Liver (tissue), 3 donors: ENCODE measurements around the gene LRATD1.

Experiments used
- CTCF ChIP-seq: fragments of 150-350 bp; IDR thresholded peaks from 2 replicates; pipeline ENCODE4 v1.5.1; 2017; ENCODE audit warnings: improper control_type of control experiment, low read depth, low read length; ENCODE audit not compliant: missing input control
- GABPA ChIP-seq, 2 donors: IDR thresholded peaks in 1 of 2; conservative IDR thresholded peaks in 1 of 2; 2 replicates each; pipeline ENCODE4 v1.6.1; 2016; ENCODE audit warnings: antibody characterized with exemption in 2 of 2, mild to moderate bottlenecking in 1 of 2, moderate library complexity in 1 of 2
- HNF4A ChIP-seq, 2 donors: conservative IDR thresholded peaks; 2 replicates each; pipeline ENCODE4 v1.6.1; 2016; ENCODE audit warnings: antibody characterized with exemption in 2 of 2, mild to moderate bottlenecking in 2 of 2
- JUND ChIP-seq, 2 donors: IDR thresholded peaks; 2 replicates each; pipeline ENCODE4 v1.6.1; 2016; ENCODE audit warnings: antibody characterized with exemption in 2 of 2
- RAD21 ChIP-seq, 2 donors: IDR thresholded peaks; 2 replicates each; pipeline ENCODE4 v1.6.1; 2016; ENCODE audit warnings: antibody characterized with exemption in 2 of 2, mild to moderate bottlenecking in 2 of 2
- REST ChIP-seq: IDR thresholded peaks from 2 replicates; pipeline ENCODE4 v1.6.1; 2016; ENCODE audit warnings: antibody characterized with exemption, mild to moderate bottlenecking
- TAF1 ChIP-seq: conservative IDR thresholded peaks from 2 replicates; pipeline ENCODE4 v1.6.1; 2016; ENCODE audit warnings: antibody characterized with exemption, mild to moderate bottlenecking
- YY1 ChIP-seq: IDR thresholded peaks from 2 replicates; pipeline ENCODE4 v1.6.1; 2016; ENCODE audit warnings: antibody characterized with exemption, mild to moderate bottlenecking
- TF ChIP-seq, protein P1 (sequence below): IDR thresholded peaks from 2 replicates; pipeline ENCODE4 v1.6.1; 2016; ENCODE audit warnings: antibody characterized with exemption
- TF ChIP-seq, protein P2 (sequence below): IDR thresholded peaks from 2 replicates; pipeline ENCODE4 v1.6.1; 2016; ENCODE audit warnings: antibody characterized with exemption
- donor health status: healthy.
- donor health status: healthy.

GRCh38 chr2:14634489-14635390, 2.2 kb downstream of the LRATD1 start:
- no peak for TF ChIP-seq YY1
- peak; percentile 64 to 76 for TF ChIP-seq RAD21 (IDR thresholded peaks at IDR 0.05)
- no peak for TF ChIP-seq HNF4A (conservative IDR thresholded peaks at IDR 0.05)
- TF ChIP-seq, protein P1, sequence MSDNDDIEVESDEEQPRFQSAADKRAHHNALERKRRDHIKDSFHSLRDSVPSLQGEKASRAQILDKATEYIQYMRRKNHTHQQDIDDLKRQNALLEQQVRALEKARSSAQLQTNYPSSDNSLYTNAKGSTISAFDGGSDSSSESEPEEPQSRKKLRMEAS = no peak
- TF ChIP-seq TAF1 = no peak
- peak; percentile 61 for TF ChIP-seq CTCF
- TF ChIP-seq REST = no peak
- TF ChIP-seq, protein P2, sequence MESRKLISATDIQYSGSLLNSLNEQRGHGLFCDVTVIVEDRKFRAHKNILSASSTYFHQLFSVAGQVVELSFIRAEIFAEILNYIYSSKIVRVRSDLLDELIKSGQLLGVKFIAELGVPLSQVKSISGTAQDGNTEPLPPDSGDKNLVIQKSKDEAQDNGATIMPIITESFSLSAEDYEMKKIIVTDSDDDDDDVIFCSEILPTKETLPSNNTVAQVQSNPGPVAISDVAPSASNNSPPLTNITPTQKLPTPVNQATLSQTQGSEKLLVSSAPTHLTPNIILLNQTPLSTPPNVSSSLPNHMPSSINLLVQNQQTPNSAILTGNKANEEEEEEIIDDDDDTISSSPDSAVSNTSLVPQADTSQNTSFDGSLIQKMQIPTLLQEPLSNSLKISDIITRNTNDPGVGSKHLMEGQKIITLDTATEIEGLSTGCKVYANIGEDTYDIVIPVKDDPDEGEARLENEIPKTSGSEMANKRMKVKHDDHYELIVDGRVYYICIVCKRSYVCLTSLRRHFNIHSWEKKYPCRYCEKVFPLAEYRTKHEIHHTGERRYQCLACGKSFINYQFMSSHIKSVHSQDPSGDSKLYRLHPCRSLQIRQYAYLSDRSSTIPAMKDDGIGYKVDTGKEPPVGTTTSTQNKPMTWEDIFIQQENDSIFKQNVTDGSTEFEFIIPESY = no peak
- no peak for TF ChIP-seq GABPA (IDR thresholded peaks at IDR 0.05 in 1 of 2, conservative IDR thresholded peaks at IDR 0.05 in 1 of 2)
- TF ChIP-seq JUND (IDR thresholded peaks at IDR 0.05) = no peak
